Type B pancreatic cell (in vitro differentiated cells): ENCODE data around the gene PGRMC1. TPM values are rescaled to one million over a fixed set of nuclear protein-coding genes. Genes with fewer than 3 reads are reported as not detected.

Experiments
- DNase-seq: peaks from one replicate; pipeline ENCODE4 v3.0.0; 2021; ENCODE audit warnings: mixed read lengths; ENCODE audit not compliant: unreplicated experiment; ENCODE audit errors: extremely low spot score
- H3K27ac Mint-ChIP-seq: 2 replicates; pipeline ENCODE4 v1.8.0; 2021; ENCODE audit warnings: mild to moderate bottlenecking, mixed read lengths
- H3K27me3 Mint-ChIP-seq: 2 replicates; pipeline ENCODE4 v1.8.0; 2021; ENCODE audit warnings: mixed read lengths
- H3K36me3 Mint-ChIP-seq: 2 replicates; pipeline ENCODE4 v1.8.0; 2021; ENCODE audit warnings: mixed read lengths
- H3K4me1 Mint-ChIP-seq: one replicate; pipeline ENCODE4 v1.8.0; 2021; ENCODE audit warnings: mixed read lengths; ENCODE audit not compliant: unreplicated experiment
- H3K4me3 Mint-ChIP-seq: 2 replicates; pipeline ENCODE4 v1.8.0; 2021; ENCODE audit warnings: mild to moderate bottlenecking, mixed read lengths
- H3K9me3 Mint-ChIP-seq: 2 replicates; pipeline ENCODE4 v1.8.0; 2021; ENCODE audit warnings: mixed read lengths
- CTCF ChIP-seq: fragments of 200-600 bp; sonication (generic); conservative IDR thresholded peaks from 2 replicates; pipeline ENCODE4 v1.5.0; 2021; ENCODE audit warnings: antibody characterized with exemption, mild to moderate bottlenecking
- total RNA-seq: library from RNA; stranded (reverse); gene quantifications from 2 replicates; pipeline ENCODE4 v1.2.1, GENCODE V29; 2021; ENCODE audit warnings: low replicate concordance

Gene PGRMC1
- total RNA-seq, 1 donor from 2014 or later, result 206 TPM

- Mint-ChIP-seq H3K27me3 (no peaks in the 10 kb centered on the region), H3K27ac (no peak overlapping the region), H3K4me1 (no peaks in the 10 kb centered on the region), H3K4me3 (no peak overlapping the region), H3K9me3 (peaks cover 6% of the 10 kb centered on the region), H3K36me3 (no peaks in the 10 kb centered on the region)
- no peak for DNase-seq
- TF ChIP-seq CTCF, result no peak
These were observed 56.4 kb downstream of the PGRMC1 start for GRCh38 chrX:119292445-119292844.

Other genes starting within 250 kb of the PGRMC1 start
- not detected in 2 replicates for gene CT47C1, start 163.3 kb upstream of the PGRMC1 start, total RNA-seq
- not detected in 2 replicates for gene KIAA1210, start 108.5 kb upstream of the PGRMC1 start, total RNA-seq
- 7.0 and 7.4 TPM in 2 replicates for gene SLC25A43, start 163.1 kb downstream of the PGRMC1 start, total RNA-seq
- gene SLC25A5, start 232.2 kb downstream of the PGRMC1 start, total RNA-seq, result 428 and 470 TPM in 2 replicates